T-helper 2 cell treated with Interferon-gamma antibody and Interleukin-4, amounts not matched to agents 5 μg/mL and 100 μg/mL, for 36 hours (primary cell): Measurements from ENCODE around the gene PMS2.
"Not testable (repeated sequence)": the region's sequence is repeated elsewhere in the genome, so short reads cannot be mapped to it uniquely, and the experiment has no call there.

Experiments
- DNase-seq: peaks from one replicate; pipeline ENCODE4 v3.0.0; 2021; ENCODE audit warnings: low spot score
- H3K27ac Mint-ChIP-seq: one replicate; pipeline ENCODE4 v1.8.0; 2021; ENCODE audit warnings: mild to moderate bottlenecking, mixed read lengths
- H3K27me3 Mint-ChIP-seq: one replicate; pipeline ENCODE4 v1.8.0; 2021; ENCODE audit warnings: low read depth, mixed read lengths
- H3K36me3 Mint-ChIP-seq: one replicate; pipeline ENCODE4 v1.8.0; 2021; ENCODE audit warnings: low read depth, mixed read lengths
- H3K4me1 Mint-ChIP-seq: one replicate; pipeline ENCODE4 v1.8.0; 2021; ENCODE audit warnings: low read depth, mixed read lengths
- H3K4me3 Mint-ChIP-seq: one replicate; pipeline ENCODE4 v1.8.0; 2022; ENCODE audit warnings: mild to moderate bottlenecking, moderate library complexity, mixed read lengths
- H3K9me3 Mint-ChIP-seq: one replicate; pipeline ENCODE4 v1.8.0; 2021; ENCODE audit warnings: mixed read lengths

The PMS2 gene

GRCh38 chr7:5924180-5924579, 84.7 kb downstream of the PMS2 start:
- H3K4me1 Mint-ChIP-seq, H3K9me3 Mint-ChIP-seq, DNase-seq, H3K36me3 Mint-ChIP-seq, H3K27ac Mint-ChIP-seq, H3K27me3 Mint-ChIP-seq, H3K4me3 Mint-ChIP-seq: not testable (repeated sequence)
